ENCODE data around the gene LGALS7. TPM values are rescaled to one million over a fixed set of nuclear protein-coding genes. Genes with fewer than 3 reads are reported as not detected.
"Not testable (repeated sequence)": the region's sequence is repeated elsewhere in the genome, so short reads cannot be mapped to it uniquely, and the experiment has no call there.

The LGALS7 gene
- total RNA-seq, 1 donor: not detected

DNA sequence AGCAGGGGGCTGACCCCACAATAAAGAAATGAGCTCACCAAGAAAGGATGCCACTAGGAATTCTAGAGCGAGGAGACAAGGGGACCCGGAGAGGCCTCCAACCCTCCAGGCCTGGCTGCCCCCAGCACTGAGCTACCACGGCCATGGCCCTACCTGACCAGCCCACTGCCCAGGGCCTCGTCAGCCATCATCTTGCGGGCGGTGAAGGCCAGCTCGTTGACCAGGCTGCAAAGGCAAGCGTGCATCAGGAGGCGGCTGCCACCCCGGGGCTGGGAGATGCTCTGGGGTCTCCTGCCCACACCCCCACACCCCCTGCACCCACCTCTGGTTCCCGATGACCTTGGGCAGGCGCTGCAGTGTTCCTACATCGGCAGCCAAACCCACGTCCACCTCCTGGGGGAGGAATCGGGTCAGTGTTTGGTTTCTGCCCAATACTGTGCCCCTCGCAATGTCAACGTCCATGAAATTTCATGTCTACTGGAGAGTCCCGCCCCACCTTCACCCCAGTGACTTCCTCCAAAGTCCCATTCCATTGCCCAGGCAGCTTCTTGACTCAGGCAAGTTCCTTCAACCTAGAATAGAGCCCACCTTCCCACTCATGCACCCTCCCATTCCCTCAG is 42.9 kb upstream of the LGALS7 start:
- no peaks in the 10 kb centered on the region for H3K27me3 ChIP-seq (ENCODE audit: insufficient read depth, low read length)
- H3K79me2 ChIP-seq (ENCODE audit: insufficient read depth, low read length): no peaks in the 10 kb centered on the region
- H3K9me3 ChIP-seq (ENCODE audit: low read depth, low read length): no peaks in the 10 kb centered on the region
- no peak overlapping the region for H3K4me2 ChIP-seq (ENCODE audit: insufficient read depth, low read length)
- no peaks in the 10 kb centered on the region for H3K4me1 ChIP-seq (ENCODE audit: insufficient read depth, low read length)
- TF ChIP-seq, protein P1, sequence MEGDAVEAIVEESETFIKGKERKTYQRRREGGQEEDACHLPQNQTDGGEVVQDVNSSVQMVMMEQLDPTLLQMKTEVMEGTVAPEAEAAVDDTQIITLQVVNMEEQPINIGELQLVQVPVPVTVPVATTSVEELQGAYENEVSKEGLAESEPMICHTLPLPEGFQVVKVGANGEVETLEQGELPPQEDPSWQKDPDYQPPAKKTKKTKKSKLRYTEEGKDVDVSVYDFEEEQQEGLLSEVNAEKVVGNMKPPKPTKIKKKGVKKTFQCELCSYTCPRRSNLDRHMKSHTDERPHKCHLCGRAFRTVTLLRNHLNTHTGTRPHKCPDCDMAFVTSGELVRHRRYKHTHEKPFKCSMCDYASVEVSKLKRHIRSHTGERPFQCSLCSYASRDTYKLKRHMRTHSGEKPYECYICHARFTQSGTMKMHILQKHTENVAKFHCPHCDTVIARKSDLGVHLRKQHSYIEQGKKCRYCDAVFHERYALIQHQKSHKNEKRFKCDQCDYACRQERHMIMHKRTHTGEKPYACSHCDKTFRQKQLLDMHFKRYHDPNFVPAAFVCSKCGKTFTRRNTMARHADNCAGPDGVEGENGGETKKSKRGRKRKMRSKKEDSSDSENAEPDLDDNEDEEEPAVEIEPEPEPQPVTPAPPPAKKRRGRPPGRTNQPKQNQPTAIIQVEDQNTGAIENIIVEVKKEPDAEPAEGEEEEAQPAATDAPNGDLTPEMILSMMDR (IDR thresholded peaks at IDR 0.05; ENCODE audit: extremely low read depth, low read depth, low read length): no peak
- H4K20me1 ChIP-seq (ENCODE audit: insufficient read depth, low read length): no peaks in the 10 kb centered on the region
- no peaks in the 10 kb centered on the region for H3K36me3 ChIP-seq (ENCODE audit: insufficient read depth, low read length)
- H3K27ac ChIP-seq (ENCODE audit: low read depth, low read length): no peak overlapping the region
- H3K4me3 ChIP-seq (ENCODE audit: insufficient read depth, low read length): no peak overlapping the region
- no peak overlapping the region for H2AFZ ChIP-seq (ENCODE audit: low read length)
- DNase-seq (ENCODE audit: insufficient read length, low spot score, missing footprints): peak; percentile 84

DNA sequence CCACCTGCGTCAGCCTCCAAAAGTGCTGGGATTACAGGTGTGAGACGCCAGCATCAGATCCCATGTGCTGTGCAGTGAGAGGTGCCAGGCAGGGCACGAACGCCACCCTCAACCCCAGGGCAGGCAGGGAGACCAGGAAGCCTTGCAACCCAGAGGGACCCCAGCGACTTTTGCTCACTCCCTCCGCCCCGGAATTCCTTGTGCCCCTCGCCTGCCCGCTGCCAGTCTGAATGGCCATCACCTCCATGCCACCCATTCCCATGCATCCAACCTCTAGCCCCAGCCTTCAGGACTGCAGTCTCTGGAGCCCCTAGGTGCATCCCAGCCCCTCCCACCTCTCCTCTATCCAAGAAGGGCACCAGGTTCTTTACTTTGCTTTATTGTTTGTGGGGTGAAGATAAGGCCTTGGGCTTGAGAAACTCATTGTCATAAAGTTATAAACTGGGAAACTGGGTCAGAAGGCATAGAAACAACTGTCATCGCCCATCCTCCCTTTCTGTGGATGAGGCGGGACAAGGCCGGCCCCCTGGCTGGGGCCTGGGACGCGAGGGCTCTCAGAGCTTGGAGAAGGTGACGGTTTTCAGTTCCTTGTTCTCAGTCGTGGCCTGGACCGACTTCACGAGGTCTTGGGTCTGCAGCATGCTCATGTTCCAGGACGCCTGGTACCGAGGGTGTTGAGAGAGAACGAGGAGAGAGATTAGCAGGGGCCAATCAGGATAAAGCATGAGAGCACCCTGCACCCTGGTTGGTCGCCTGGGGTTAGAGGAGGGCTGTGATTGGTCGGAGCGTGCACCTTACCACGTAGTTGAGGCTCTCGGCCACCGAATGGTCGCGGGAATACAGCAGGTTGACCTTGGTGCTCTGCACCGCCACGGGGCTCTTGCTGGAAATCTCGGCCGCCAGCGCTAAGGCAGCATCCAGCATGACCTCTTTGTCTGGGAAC is 42.0 kb upstream of the LGALS7 start:
- H2AFZ ChIP-seq (ENCODE audit: low read length): no peak overlapping the region
- no peaks in the 10 kb centered on the region for H4K20me1 ChIP-seq (ENCODE audit: insufficient read depth, low read length)
- TF ChIP-seq, protein P1 (IDR thresholded peaks at IDR 0.05; ENCODE audit: extremely low read depth, low read depth, low read length): no peak
- H3K27ac ChIP-seq (ENCODE audit: low read depth, low read length): no peak overlapping the region
- no peaks in the 10 kb centered on the region for H3K79me2 ChIP-seq (ENCODE audit: insufficient read depth, low read length)
- H3K4me1 ChIP-seq (ENCODE audit: insufficient read depth, low read length): no peaks in the 10 kb centered on the region
- no peaks in the 10 kb centered on the region for H3K27me3 ChIP-seq (ENCODE audit: insufficient read depth, low read length)
- DNase-seq (ENCODE audit: insufficient read length, low spot score, missing footprints): peak; percentile 58
- no peak overlapping the region for H3K4me2 ChIP-seq (ENCODE audit: insufficient read depth, low read length)
- no peak overlapping the region for H3K4me3 ChIP-seq (ENCODE audit: insufficient read depth, low read length)
- H3K36me3 ChIP-seq (ENCODE audit: insufficient read depth, low read length): no peaks in the 10 kb centered on the region
- H3K9me3 ChIP-seq (ENCODE audit: low read depth, low read length): no peaks in the 10 kb centered on the region

DNA sequence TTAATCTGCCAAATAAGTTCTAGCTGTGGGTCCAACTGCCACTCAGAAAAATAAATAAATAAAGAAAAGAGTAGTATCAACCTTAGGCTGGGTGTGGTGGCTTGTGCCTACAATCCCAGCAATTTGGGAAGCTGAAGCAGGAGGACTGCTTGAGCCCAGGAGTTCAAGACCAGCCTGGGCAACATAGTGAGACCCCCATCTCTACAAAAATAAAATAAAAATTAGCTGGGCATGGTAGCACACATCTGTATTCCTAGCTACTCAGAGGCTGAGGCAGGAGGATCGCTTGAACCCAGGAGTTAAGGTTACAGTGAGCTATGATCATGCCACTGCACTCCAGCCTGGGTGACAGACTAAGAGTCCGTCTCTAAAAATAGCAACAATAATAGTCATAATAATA is 40.6 kb upstream of the LGALS7 start:
- not testable (repeated sequence) for H3K9me3 ChIP-seq (ENCODE audit: low read depth, low read length); H2AFZ ChIP-seq (ENCODE audit: low read length); H4K20me1 ChIP-seq (ENCODE audit: insufficient read depth, low read length); H3K4me1 ChIP-seq (ENCODE audit: insufficient read depth, low read length); H3K27ac ChIP-seq (ENCODE audit: low read depth, low read length); H3K79me2 ChIP-seq (ENCODE audit: insufficient read depth, low read length); H3K36me3 ChIP-seq (ENCODE audit: insufficient read depth, low read length); DNase-seq (ENCODE audit: insufficient read length, low spot score, missing footprints); H3K4me2 ChIP-seq (ENCODE audit: insufficient read depth, low read length); H3K4me3 ChIP-seq (ENCODE audit: insufficient read depth, low read length); H3K27me3 ChIP-seq (ENCODE audit: insufficient read depth, low read length)

DNA sequence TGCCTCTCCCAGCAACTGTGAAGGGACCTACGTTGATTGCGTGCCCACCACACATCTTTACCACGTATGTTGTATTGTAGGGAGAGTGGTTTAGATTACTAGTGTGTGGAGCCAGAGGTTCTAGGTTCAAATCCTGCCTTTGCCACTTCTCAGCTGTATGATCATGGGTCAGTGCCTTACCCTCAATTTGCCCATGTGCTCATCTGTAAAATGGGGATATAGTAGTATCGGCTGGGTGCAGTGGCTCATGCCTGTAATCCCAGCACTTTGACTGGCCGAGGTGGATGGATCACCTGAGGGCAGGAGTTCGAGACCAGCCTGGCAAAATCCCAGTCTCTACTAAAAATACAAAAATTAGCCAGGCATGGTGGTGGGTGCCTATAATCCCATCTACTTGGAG is 40.0 kb upstream of the LGALS7 start:
- Histone ChIP-seq H2AFZ (ENCODE audit: low read length) (no peak overlapping the region), H3K27me3 (ENCODE audit: insufficient read depth, low read length) (no peaks in the 10 kb centered on the region), H3K4me2 (ENCODE audit: insufficient read depth, low read length) (no peak overlapping the region), H4K20me1 (ENCODE audit: insufficient read depth, low read length) (no peaks in the 10 kb centered on the region), H3K4me3 (ENCODE audit: insufficient read depth, low read length) (no peak overlapping the region), H3K9me3 (ENCODE audit: low read depth, low read length) (no peaks in the 10 kb centered on the region), H3K36me3 (ENCODE audit: insufficient read depth, low read length) (no peaks in the 10 kb centered on the region), H3K79me2 (ENCODE audit: insufficient read depth, low read length) (no peaks in the 10 kb centered on the region), H3K27ac (ENCODE audit: low read depth, low read length) (no peak overlapping the region), H3K4me1 (ENCODE audit: insufficient read depth, low read length) (no peaks in the 10 kb centered on the region)
- DNase-seq (ENCODE audit: insufficient read length, low spot score, missing footprints): no peak
- TF ChIP-seq, protein P1 (IDR thresholded peaks at IDR 0.05; ENCODE audit: extremely low read depth, low read depth, low read length): no peak
